Fibroblast of lung (primary cell): Measurements from ENCODE around the gene SNX6. TPM values are rescaled to one million over a fixed set of nuclear protein-coding genes. Genes with fewer than 3 reads are reported as not detected.

ENCODE experiments used
- DNase-seq, 2 donors: peaks; one replicate each; pipeline versions ENCODE4 v3.0.0 to v3.0.0-alpha.2; 2010; ENCODE audit warnings: low read depth in 2 of 2
- H2AFZ ChIP-seq: 2 replicates; pipeline ENCODE4 v1.5.1; 2012; ENCODE audit warnings: low read length, control low read depth, inconsistent platforms
- H3K27ac ChIP-seq: 2 replicates; pipeline ENCODE4 v1.5.1; 2011; ENCODE audit warnings: low read length, control low read depth; ENCODE audit not compliant: insufficient read depth
- H3K27me3 ChIP-seq: 2 replicates; pipeline ENCODE4 v1.5.1; 2011; ENCODE audit warnings: mild to moderate bottlenecking, low read length; ENCODE audit not compliant: control insufficient read depth, insufficient read depth
- H3K36me3 ChIP-seq: 2 replicates; pipeline ENCODE4 v1.5.1; 2011; ENCODE audit warnings: low read length; ENCODE audit not compliant: control insufficient read depth, insufficient read depth
- H3K4me1 ChIP-seq: 2 replicates; pipeline ENCODE4 v1.5.1; 2011; ENCODE audit warnings: low read length; ENCODE audit not compliant: control insufficient read depth, insufficient read depth; ENCODE audit errors: extremely low read depth
- H3K4me2 ChIP-seq: 2 replicates; pipeline ENCODE4 v1.5.1; 2011; ENCODE audit warnings: low read length, control low read depth; ENCODE audit not compliant: insufficient read depth; ENCODE audit errors: extremely low read depth
- H3K4me3 ChIP-seq, 4 experiments: fragments of 200-600 bp in 1 of 4; sonication (generic) in 1 of 4; replicated peaks in 1 of 4; 2 replicates each; pipeline ENCODE4 v1.5.1; 2011 to 2016; ENCODE audit warnings: low read length in 4 of 4, low read depth in 3 of 4, mild to moderate bottlenecking in 3 of 4, control low read depth in 2 of 4, inconsistent platforms in 1 of 4, mixed read lengths in 1 of 4; ENCODE audit not compliant: insufficient read depth in 1 of 4; ENCODE audit errors: control extremely low read depth in 1 of 4
- H3K79me2 ChIP-seq: 2 replicates; pipeline ENCODE4 v1.5.1; 2012; ENCODE audit warnings: mild to moderate bottlenecking, low read length, inconsistent platforms; ENCODE audit not compliant: control insufficient read depth, insufficient read depth
- H3K9ac ChIP-seq: 2 replicates; pipeline ENCODE4 v1.5.1; 2011; ENCODE audit warnings: mild to moderate bottlenecking, low read length, control low read depth; ENCODE audit not compliant: insufficient read depth
- H3K9me3 ChIP-seq: 2 replicates; pipeline ENCODE4 v1.5.1; 2012; ENCODE audit warnings: low read depth, low read length; ENCODE audit not compliant: control insufficient read depth, insufficient read depth
- H4K20me1 ChIP-seq: 2 replicates; pipeline ENCODE4 v1.5.1; 2011; ENCODE audit warnings: low read length; ENCODE audit not compliant: control insufficient read depth, insufficient read depth; ENCODE audit errors: extremely low read depth
- EZH2 ChIP-seq: IDR thresholded peaks from 2 replicates; pipeline ENCODE4 v1.5.1; 2012; ENCODE audit warnings: low read length, control low read depth, mild to moderate bottlenecking; ENCODE audit errors: missing control alignments
- polyA plus RNA-seq, 2 donors: library from polyadenylated mRNA; depleted of rRNA in 1 of 2; stranded (reverse) in 1 of 2; unstranded in 1 of 2; fragments of >200 nt; gene quantifications; 2 replicates each; pipeline ENCODE4 v1.2.1, GENCODE V29; 2011 to 2012; ENCODE audit warnings: missing spikeins in 1 of 2
- total RNA-seq: library from RNA; depleted of rRNA; stranded (reverse); fragments of >200 nt; gene quantifications from 2 replicates; pipeline ENCODE4 v1.2.1, GENCODE V29; 2014
- TF ChIP-seq, protein P1 (sequence below), 2 donors: IDR thresholded peaks in 1 of 2; conservative IDR thresholded peaks in 1 of 2; 1 replicate in 1 of 2; 2 replicates in 1 of 2; pipeline ENCODE4 v1.5.1; 2011 to 2012; ENCODE audit warnings: low read length in 2 of 2, control low read depth in 1 of 2, inconsistent platforms in 1 of 2, low read depth in 1 of 2, mild to moderate bottlenecking in 1 of 2

The SNX6 gene
- total and polyA plus RNA-seq, 2 donors (not counting 1 experiment from before 2014, with no cell fraction given): 131 to 232 TPM

DNA sequence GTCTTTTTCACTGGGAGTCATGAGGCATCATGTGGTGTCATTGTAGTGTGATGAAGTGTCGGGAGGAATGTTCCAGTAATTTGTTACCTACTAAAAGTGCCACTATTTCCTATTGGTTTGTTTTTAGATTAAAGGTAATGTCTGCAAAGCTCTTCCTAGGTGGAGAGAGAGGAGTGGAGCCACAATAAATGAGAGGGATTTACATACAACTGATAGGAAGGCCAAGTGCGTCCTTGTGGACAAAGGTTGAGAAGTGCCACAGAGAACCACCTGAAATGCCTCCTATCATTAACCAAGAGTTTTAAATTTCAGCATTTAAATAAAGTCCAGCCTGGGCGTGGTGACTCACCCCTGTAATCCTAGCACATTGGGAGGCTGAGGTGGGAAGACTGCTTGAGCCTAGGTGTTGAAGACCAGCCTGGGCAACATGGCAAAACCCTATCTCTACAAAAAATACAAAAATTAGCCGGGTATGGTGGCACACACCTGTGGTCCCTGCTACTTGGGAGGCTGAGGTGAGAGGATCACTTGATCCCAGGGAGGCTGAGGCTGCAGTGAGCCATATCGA, 2.5 kb upstream of the SNX6 start:
- H3K36me3 ChIP-seq: no peaks in the 10 kb centered on the region
- no peaks in the 10 kb centered on the region for H3K9me3 ChIP-seq
- no peak overlapping the region for H3K9ac ChIP-seq
- DNase-seq: no peak
- H3K4me2 ChIP-seq: no peak overlapping the region
- H3K79me2 ChIP-seq: peaks cover 23% of the 10 kb centered on the region
- no peaks in the 10 kb centered on the region for H3K27me3 ChIP-seq
- no peak overlapping the region for H3K27ac ChIP-seq
- H3K4me3 ChIP-seq: no peak overlapping the region
- no peaks in the 10 kb centered on the region for H3K4me1 ChIP-seq
- no peak overlapping the region for H2AFZ ChIP-seq
- TF ChIP-seq EZH2: no peak
- TF ChIP-seq, protein P1, sequence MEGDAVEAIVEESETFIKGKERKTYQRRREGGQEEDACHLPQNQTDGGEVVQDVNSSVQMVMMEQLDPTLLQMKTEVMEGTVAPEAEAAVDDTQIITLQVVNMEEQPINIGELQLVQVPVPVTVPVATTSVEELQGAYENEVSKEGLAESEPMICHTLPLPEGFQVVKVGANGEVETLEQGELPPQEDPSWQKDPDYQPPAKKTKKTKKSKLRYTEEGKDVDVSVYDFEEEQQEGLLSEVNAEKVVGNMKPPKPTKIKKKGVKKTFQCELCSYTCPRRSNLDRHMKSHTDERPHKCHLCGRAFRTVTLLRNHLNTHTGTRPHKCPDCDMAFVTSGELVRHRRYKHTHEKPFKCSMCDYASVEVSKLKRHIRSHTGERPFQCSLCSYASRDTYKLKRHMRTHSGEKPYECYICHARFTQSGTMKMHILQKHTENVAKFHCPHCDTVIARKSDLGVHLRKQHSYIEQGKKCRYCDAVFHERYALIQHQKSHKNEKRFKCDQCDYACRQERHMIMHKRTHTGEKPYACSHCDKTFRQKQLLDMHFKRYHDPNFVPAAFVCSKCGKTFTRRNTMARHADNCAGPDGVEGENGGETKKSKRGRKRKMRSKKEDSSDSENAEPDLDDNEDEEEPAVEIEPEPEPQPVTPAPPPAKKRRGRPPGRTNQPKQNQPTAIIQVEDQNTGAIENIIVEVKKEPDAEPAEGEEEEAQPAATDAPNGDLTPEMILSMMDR (conservative IDR thresholded peaks at IDR 0.05 in 1 of 2, IDR thresholded peaks at IDR 0.05 in 1 of 2; ENCODE audit: low read depth in 1 of 2, low read length in 2 of 2): no peak
- H4K20me1 ChIP-seq: no peaks in the 10 kb centered on the region

DNA sequence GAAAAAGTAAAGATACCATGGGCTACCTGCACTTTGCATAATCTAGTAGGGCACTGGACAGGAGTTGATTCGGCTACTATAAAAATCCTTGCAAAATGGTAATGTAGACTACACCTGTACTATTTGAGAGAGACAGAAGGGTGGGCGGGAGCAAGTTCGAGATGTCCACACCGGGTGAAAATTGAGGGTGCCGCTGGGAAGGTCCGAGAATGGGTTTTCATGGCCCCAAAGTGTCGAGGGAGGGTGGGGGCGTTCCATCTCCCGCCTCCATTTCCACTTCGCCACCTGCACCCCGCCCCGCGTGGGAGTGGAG, 648 bp downstream of the SNX6 start:
- H3K9me3 ChIP-seq: no peaks in the 10 kb centered on the region
- H3K27ac ChIP-seq: peak overlapping the region; percentile 94
- TF ChIP-seq, protein P1 (conservative IDR thresholded peaks at IDR 0.05 in 1 of 2, IDR thresholded peaks at IDR 0.05 in 1 of 2; ENCODE audit: low read depth in 1 of 2, low read length in 2 of 2): no peak
- no peak for TF ChIP-seq EZH2
- no peaks in the 10 kb centered on the region for H4K20me1 ChIP-seq
- no peaks in the 10 kb centered on the region for H3K36me3 ChIP-seq
- no peak for DNase-seq
- H3K79me2 ChIP-seq: peaks cover 51% of the 10 kb centered on the region
- no peaks in the 10 kb centered on the region for H3K27me3 ChIP-seq
- H2AFZ ChIP-seq: no peak overlapping the region
- no peaks in the 10 kb centered on the region for H3K4me1 ChIP-seq
- peak overlapping the region; percentile 84 to 98 (median 92) for H3K4me3 ChIP-seq
- H3K9ac ChIP-seq: peak overlapping the region; percentile 98
- peak overlapping the region; percentile 67 for H3K4me2 ChIP-seq

DNA sequence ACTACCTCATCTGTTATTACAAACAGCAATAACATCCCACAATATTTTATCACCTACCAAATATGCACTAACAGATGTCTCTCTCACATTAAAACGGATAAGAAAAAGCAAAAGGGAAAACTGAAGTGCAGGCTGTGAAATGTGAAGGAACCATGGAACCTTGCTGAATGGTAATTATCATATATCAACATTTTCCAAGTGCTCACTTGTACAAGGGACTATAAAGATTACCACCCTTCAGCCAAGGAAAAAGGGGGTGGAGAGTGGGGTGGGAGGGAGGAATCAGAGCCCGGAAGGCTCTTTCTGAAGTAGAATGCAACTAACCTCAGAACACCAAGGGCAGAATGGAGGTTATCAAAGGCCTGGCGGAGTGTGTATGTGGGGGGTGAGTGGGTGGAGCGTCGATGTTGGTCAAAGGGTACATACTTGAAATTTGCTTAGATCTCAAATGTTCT, 1.2 kb downstream of the SNX6 start:
- Histone ChIP-seq H3K27me3 (no peaks in the 10 kb centered on the region), H3K9me3 (no peaks in the 10 kb centered on the region), H3K27ac (peak overlapping the region; percentile 19), H3K36me3 (no peaks in the 10 kb centered on the region), H3K9ac (no peak overlapping the region), H4K20me1 (no peaks in the 10 kb centered on the region), H3K4me3 (peak overlapping the region; percentile 84 to 98 (median 92)), H3K79me2 (peaks cover 54% of the 10 kb centered on the region), H2AFZ (no peak overlapping the region), H3K4me1 (no peaks in the 10 kb centered on the region), H3K4me2 (peak overlapping the region; percentile 67)
- TF ChIP-seq, protein P1 (conservative IDR thresholded peaks at IDR 0.05 in 1 of 2, IDR thresholded peaks at IDR 0.05 in 1 of 2; ENCODE audit: low read depth in 1 of 2, low read length in 2 of 2): no peak
- no peak for TF ChIP-seq EZH2
- peak in 1 of 2 donors; percentile 39 for DNase-seq
